H9 (cell line): ENCODE results near the gene CD300LG. TPM values are rescaled to one million over a fixed set of nuclear protein-coding genes. Genes with fewer than 3 reads are reported as not detected.

Experiments
- DNase-seq: peaks from one replicate; pipeline ENCODE4 v3.0.0-alpha.2; 2017
- H2AFZ ChIP-seq: one replicate; pipeline ENCODE4 v1.6.1; 2013; ENCODE audit warnings: mild to moderate bottlenecking, low read length, control low read depth, moderate library complexity
- H2AK5ac ChIP-seq: 2 replicates; pipeline ENCODE4 v1.6.1; 2013; ENCODE audit warnings: low read length, control low read depth, mixed read lengths; ENCODE audit not compliant: insufficient read length
- H2BK120ac ChIP-seq: one replicate; pipeline ENCODE4 v1.6.1; 2013; ENCODE audit warnings: low read depth, mild to moderate bottlenecking, low read length, control low read depth, inconsistent platforms; ENCODE audit not compliant: poor library complexity, severe bottlenecking
- H2BK12ac ChIP-seq: 2 replicates; pipeline ENCODE4 v1.6.1; 2013; ENCODE audit warnings: low read length, control low read depth, mixed read lengths, low read depth; ENCODE audit not compliant: insufficient read length
- H2BK15ac ChIP-seq: 2 replicates; pipeline ENCODE4 v1.6.1; 2013; ENCODE audit warnings: low read depth, low read length, control low read depth
- H2BK20ac ChIP-seq: one replicate; pipeline ENCODE4 v1.6.1; 2013; ENCODE audit warnings: low read depth, mild to moderate bottlenecking, low read length, control low read depth, inconsistent platforms; ENCODE audit not compliant: poor library complexity, severe bottlenecking
- H2BK5ac ChIP-seq: 2 replicates; pipeline ENCODE4 v1.6.1; 2013; ENCODE audit warnings: low read length, control low read depth, mixed read lengths; ENCODE audit not compliant: insufficient read length
- H3K14ac ChIP-seq: 2 replicates; pipeline ENCODE4 v1.6.1; 2013; ENCODE audit warnings: low read length, control low read depth; ENCODE audit not compliant: insufficient read depth
- H3K18ac ChIP-seq: 2 replicates; pipeline ENCODE4 v1.6.1; 2013; ENCODE audit warnings: low read depth, mild to moderate bottlenecking, mixed read lengths, low read length, control low read depth; ENCODE audit not compliant: insufficient read length
- H3K23ac ChIP-seq: 2 replicates; pipeline ENCODE4 v1.6.1; 2013; ENCODE audit warnings: low read length, control low read depth, mixed read lengths, low read depth; ENCODE audit not compliant: insufficient read length
- H3K23me2 ChIP-seq: 2 replicates; pipeline ENCODE4 v1.6.1; 2013; ENCODE audit warnings: low read depth, mild to moderate bottlenecking, mixed read lengths, low read length, control low read depth; ENCODE audit not compliant: insufficient read length, poor library complexity, severe bottlenecking
- H3K27ac ChIP-seq: 2 replicates; pipeline ENCODE4 v1.5.1; 2013; ENCODE audit warnings: low read length, control low read depth, mixed read lengths, low read depth; ENCODE audit not compliant: insufficient read length
- H3K27me3 ChIP-seq: 2 replicates; pipeline ENCODE4 v1.6.1; 2013; ENCODE audit warnings: low read length, control low read depth, inconsistent platforms; ENCODE audit not compliant: insufficient read depth
- H3K4ac ChIP-seq: 2 replicates; pipeline ENCODE4 v1.6.1; 2013; ENCODE audit warnings: low read depth, mild to moderate bottlenecking, control low read depth, inconsistent platforms, low read length, moderate library complexity
- H3K4me1 ChIP-seq: 2 replicates; pipeline ENCODE4 v1.6.1; 2013; ENCODE audit warnings: low read length, control low read depth, inconsistent platforms; ENCODE audit not compliant: insufficient read depth
- H3K4me2 ChIP-seq: 2 replicates; pipeline ENCODE4 v1.6.1; 2013; ENCODE audit warnings: low read length, control low read depth, mixed read lengths; ENCODE audit not compliant: insufficient read length, insufficient read depth
- H3K56ac ChIP-seq: 2 replicates; pipeline ENCODE4 v1.6.1; 2013; ENCODE audit warnings: low read depth, mild to moderate bottlenecking, mixed read lengths, low read length, control low read depth; ENCODE audit not compliant: insufficient read length
- H3K79me1 ChIP-seq: 2 replicates; pipeline ENCODE4 v1.6.1; 2013; ENCODE audit warnings: low read depth, mild to moderate bottlenecking, moderate library complexity, low read length, control low read depth, inconsistent platforms; ENCODE audit not compliant: insufficient read depth, poor library complexity, severe bottlenecking
- H3K79me2 ChIP-seq: 2 replicates; pipeline ENCODE4 v1.6.1; 2013; ENCODE audit warnings: low read length, control low read depth, inconsistent platforms; ENCODE audit not compliant: insufficient read depth
- H3K9ac ChIP-seq: 2 replicates; pipeline ENCODE4 v1.6.1; 2013; ENCODE audit warnings: low read length, control low read depth, mixed read lengths; ENCODE audit not compliant: insufficient read length; ENCODE audit errors: extremely low read depth
- H3K9me3 ChIP-seq: one replicate; pipeline ENCODE4 v1.6.1; 2013; ENCODE audit warnings: low read depth, low read length, inconsistent platforms; ENCODE audit not compliant: control insufficient read depth
- H3T11ph ChIP-seq: one replicate; pipeline ENCODE4 v1.6.1; 2013; ENCODE audit warnings: mild to moderate bottlenecking, low read length, control low read depth, inconsistent platforms
- H4K20me1 ChIP-seq: one replicate; pipeline ENCODE4 v1.6.1; 2013; ENCODE audit not compliant: control insufficient read depth, insufficient read length, insufficient read depth
- H4K5ac ChIP-seq: 2 replicates; pipeline ENCODE4 v1.6.1; 2013; ENCODE audit warnings: low read depth, mild to moderate bottlenecking, mixed read lengths, low read length, control low read depth; ENCODE audit not compliant: insufficient read length
- H4K8ac ChIP-seq: replicated peaks from 2 replicates; pipeline ENCODE4 v1.6.1; 2013; ENCODE audit warnings: low read length, control low read depth, mixed read lengths, low read depth; ENCODE audit not compliant: insufficient read length
- H4K91ac ChIP-seq: 2 replicates; pipeline ENCODE4 v1.6.1; 2013; ENCODE audit warnings: low read depth, mild to moderate bottlenecking, moderate library complexity, mixed read lengths, low read length, control low read depth; ENCODE audit not compliant: insufficient read length
- H3K27ac Mint-ChIP-seq, 3 experiments: 2 replicates in 2 of 3; 3 replicates in 1 of 3; pipeline ENCODE4 v1.8.0; 2020 to 2021; ENCODE audit warnings: mixed read lengths in 3 of 3, mild to moderate bottlenecking in 1 of 3, moderate library complexity in 1 of 3
- H3K27me3 Mint-ChIP-seq: 2 replicates; pipeline ENCODE4 v1.8.0; 2021; ENCODE audit warnings: low read depth, mild to moderate bottlenecking, moderate library complexity, mixed read lengths
- H3K36me3 Mint-ChIP-seq, 3 experiments: 2 replicates in 2 of 3; 3 replicates in 1 of 3; pipeline ENCODE4 v1.8.0; 2020 to 2021; ENCODE audit warnings: low read depth in 3 of 3, mixed read lengths in 3 of 3; ENCODE audit not compliant: insufficient read depth in 1 of 3
- H3K4me1 Mint-ChIP-seq, 2 experiments: 2 replicates each; pipeline ENCODE4 v1.8.0; 2020; ENCODE audit warnings: mixed read lengths in 2 of 2
- H3K4me3 Mint-ChIP-seq, 2 experiments: 2 replicates in 1 of 2; 3 replicates in 1 of 2; pipeline ENCODE4 v1.8.0; 2020 to 2021; ENCODE audit warnings: mild to moderate bottlenecking in 2 of 2, mixed read lengths in 2 of 2, moderate library complexity in 1 of 2
- H3K9me3 Mint-ChIP-seq, 2 experiments: 2 replicates in 1 of 2; 3 replicates in 1 of 2; pipeline ENCODE4 v1.8.0; 2020; ENCODE audit warnings: mild to moderate bottlenecking in 2 of 2, mixed read lengths in 2 of 2, moderate library complexity in 1 of 2
- CTCF ChIP-seq: fragments of 200-600 bp; sonication (generic); conservative IDR thresholded peaks from 3 replicates; pipeline ENCODE4 v1.8.0; 2021; ENCODE audit warnings: antibody characterized with exemption, mild to moderate bottlenecking
- WGBS: extraction: QIAGEN DNeasy Blood & Tissue Kit; methylation state at CpG from one replicate; pipeline ENCODE4 v1.1.7; 2013; ENCODE audit warnings: missing lambda C conversion rate, low lambda C conversion rate, mixed read lengths; ENCODE audit not compliant: insufficient read length; ENCODE audit errors: extremely low coverage; 5-methylcytosine and 5-hydroxymethylcytosine counted together
- total RNA-seq: library from RNA; stranded (reverse); gene quantifications from 2 replicates; pipeline ENCODE4 v1.2.1, GENCODE V29; 2021

Gene CD300LG
- total RNA-seq, 1 experiment from 2014 or later, result not detected

- WGBS, result no CpG with 5 or more reads among the region's 12 CpGs
- Mint-ChIP-seq H3K27me3 (no peaks in the 10 kb centered on the region; the same call in none of the 2 replicates), H3K4me1 (peaks cover 9 to 14% of the 10 kb centered on the region in 2 experiments), H3K27ac (no peak overlapping the region; a peak in 1 of 7 replicates), H3K9me3 (no peaks in the 10 kb centered on the region), H3K4me3 (no peak overlapping the region), H3K36me3 (peaks cover 5 to 14% (median 13%) of the 10 kb centered on the region in 3 experiments; a peak in 5 of 7 replicates)
- H2BK12ac ChIP-seq, result no peak overlapping the region
- no peak for DNase-seq
- H3K79me1 ChIP-seq, result no peaks in the 10 kb centered on the region
- H2AK5ac ChIP-seq, result no peak overlapping the region
- no peak for TF ChIP-seq CTCF
- H3K4me1 ChIP-seq, result peaks cover 3% of the 10 kb centered on the region; the same call in 1 of the 2 replicates
- no peak overlapping the region for H4K5ac ChIP-seq
- H2AFZ ChIP-seq, result no peak overlapping the region
- H3K18ac ChIP-seq, result no peak overlapping the region
- no peak overlapping the region for H2BK20ac ChIP-seq
- no peak overlapping the region for H4K91ac ChIP-seq
- H3K23me2 ChIP-seq, result no peaks in the 10 kb centered on the region
- no peak overlapping the region for H3T11ph ChIP-seq
- no peak overlapping the region for H2BK5ac ChIP-seq
- H2BK15ac ChIP-seq, result no peak overlapping the region
- H3K27me3 ChIP-seq, result no peaks in the 10 kb centered on the region
- H3K23ac ChIP-seq, result no peak overlapping the region
- H3K14ac ChIP-seq, result no peak overlapping the region
- no peak overlapping the region for H3K9ac ChIP-seq
- peaks cover 4% of the 10 kb centered on the region for H4K20me1 ChIP-seq
- H3K56ac ChIP-seq, result no peak overlapping the region
- no peak overlapping the region for H3K4me2 ChIP-seq
- H3K27ac ChIP-seq, result no peak overlapping the region
- no peak overlapping the region for H4K8ac ChIP-seq
- H2BK120ac ChIP-seq, result no peak overlapping the region
- no peaks in the 10 kb centered on the region for H3K79me2 ChIP-seq
- H3K4ac ChIP-seq, result no peak overlapping the region
- H3K9me3 ChIP-seq, result no peaks in the 10 kb centered on the region
Observed at GRCh38 chr17:43881181-43881580, 34.2 kb downstream of the CD300LG start.
